ENCODE measurements around the gene FARP2. TPM values are rescaled to one million over a fixed set of nuclear protein-coding genes. Genes with fewer than 3 reads are reported as not detected.

Gene FARP2
- total RNA-seq, 1 experiment from 2014 or later, result 49.3 TPM

DNA sequence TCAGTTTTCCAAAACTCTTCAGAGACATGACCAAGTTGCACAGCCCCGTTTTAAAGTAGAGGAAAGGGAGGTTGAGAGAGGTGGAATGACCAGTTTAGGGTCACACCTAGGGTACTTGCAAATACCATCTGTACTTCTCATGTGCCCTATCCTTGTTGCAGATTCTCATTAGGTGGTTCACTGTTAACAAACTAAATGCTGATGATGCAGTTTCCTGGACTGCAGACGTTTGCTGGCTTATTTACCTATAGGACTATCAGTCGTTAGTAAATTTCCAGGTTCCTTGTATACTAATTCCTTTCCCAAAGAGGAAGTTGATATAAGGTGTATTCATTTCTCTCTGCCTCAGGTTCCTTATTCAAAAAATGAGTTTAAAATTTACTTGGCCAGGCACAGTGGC lies 1.4 kb downstream of the FARP2 start:
- ATAC-seq, result no peak
- BruUV-seq (replicated peaks), result no TSS peak
- DNase-seq (ENCODE audit: low read depth, low spot score), result no peak
- Histone ChIP-seq H3K36me3 (ENCODE audit: control insufficient read depth in 1 of 2, insufficient read depth in 2 of 2, low read length in 2 of 2) (peaks cover 0 to 11% of the 10 kb centered on the region in 2 experiments; a peak in 2 of 4 replicates), H3K9ac (ENCODE audit: low read length) (peak overlapping the region; percentile 85; the same call in 1 of the 2 replicates), H2AFZ (ENCODE audit: low read depth, low read length, poor library complexity, severe bottlenecking) (no peak overlapping the region), H3K9me3 (ENCODE audit: control insufficient read depth in 1 of 2, insufficient read depth in 1 of 2, low read depth in 1 of 2, low read length in 2 of 2) (no peaks in the 10 kb centered on the region), H4K20me1 (ENCODE audit: insufficient read depth) (no peaks in the 10 kb centered on the region; the same call in 1 of the 2 replicates), H3K79me2 (ENCODE audit: insufficient read depth, low read length) (peaks cover 53% of the 10 kb centered on the region), H3K4me3 (replicated peaks in 1 of 2; ENCODE audit: low read depth in 1 of 2, low read length in 2 of 2) (peak overlapping the region; percentile 87 to 89), H3K9me2 (ENCODE audit: insufficient read depth) (no peaks in the 10 kb centered on the region), H3K4me2 (ENCODE audit: low read length) (peak overlapping the region; percentile 94), H3K27me3 (ENCODE audit: insufficient read depth, low read length) (no peaks in the 10 kb centered on the region), H3K27ac (ENCODE audit: low read depth, low read length) (no peak overlapping the region), H3K4me1 (ENCODE audit: control insufficient read depth in 1 of 2, insufficient read depth in 2 of 2, low read length in 2 of 2) (peaks cover 17 to 22% of the 10 kb centered on the region in 2 experiments)
- CTCF ChIA-PET, result no interaction called here
- POLR2A ChIA-PET, result no interaction called here
- intact Hi-C loops (cut with micrococcal nuclease), result loop anchor here (5.0 kb wide), 5 partner anchors 150 to 525 kb away; partner anchors contain the start of genes ATG4B, BOK, ING5 and STK25
- RAD21 ChIA-PET (ENCODE audit: low non-redundant PET in 1 of 2, low total read pairs in 2 of 2, uncharacterized antibody in 2 of 2, unreplicated experiment in 2 of 2), result no interaction called here
- TF ChIP-seq SIN3A (IDR thresholded peaks at IDR 0.05; ENCODE audit: low read depth) (no peak), CEBPB (IDR thresholded peaks at IDR 0.05; ENCODE audit: low read depth) (no peak), TCF7L2 (IDR thresholded peaks at IDR 0.05; ENCODE audit: borderline replicate concordance, extremely low read depth, insufficient read depth, insufficient read length) (no peak), RAD21 (IDR thresholded peaks at IDR 0.05; ENCODE audit: low read depth) (no peak), REST (IDR thresholded peaks at IDR 0.05; ENCODE audit: low read depth) (no peak), POLR2AphosphoS5 (IDR thresholded peaks at IDR 0.05; ENCODE audit: low read depth, low read length) (no peak), CTCF (IDR thresholded peaks at IDR 0.05 in 2 of 3, conservative IDR thresholded peaks at IDR 0.05 in 1 of 3; ENCODE audit: borderline replicate concordance in 1 of 3, insufficient read depth in 1 of 3, low read depth in 2 of 3, low read length in 2 of 3) (no peak), EGR1 (IDR thresholded peaks at IDR 0.05; ENCODE audit: low read depth) (no peak), SP1 (IDR thresholded peaks at IDR 0.05; ENCODE audit: low read depth) (no peak), EZH2 (IDR thresholded peaks at IDR 0.05) (no peak), ZNF274 (IDR thresholded peaks at IDR 0.05; ENCODE audit: low read depth, low read length) (no peak), YY1 (IDR thresholded peaks at IDR 0.05; ENCODE audit: extremely low read depth, insufficient replicate concordance, low read depth, low read length) (no peak), ELF1 (IDR thresholded peaks at IDR 0.05; ENCODE audit: borderline replicate concordance, low read depth) (no peak), MAX (IDR thresholded peaks at IDR 0.05) (no peak), EZH2phosphoT487 (IDR thresholded peaks at IDR 0.05; ENCODE audit: borderline replicate concordance) (no peak)
- TF ChIP-seq, protein P1, sequence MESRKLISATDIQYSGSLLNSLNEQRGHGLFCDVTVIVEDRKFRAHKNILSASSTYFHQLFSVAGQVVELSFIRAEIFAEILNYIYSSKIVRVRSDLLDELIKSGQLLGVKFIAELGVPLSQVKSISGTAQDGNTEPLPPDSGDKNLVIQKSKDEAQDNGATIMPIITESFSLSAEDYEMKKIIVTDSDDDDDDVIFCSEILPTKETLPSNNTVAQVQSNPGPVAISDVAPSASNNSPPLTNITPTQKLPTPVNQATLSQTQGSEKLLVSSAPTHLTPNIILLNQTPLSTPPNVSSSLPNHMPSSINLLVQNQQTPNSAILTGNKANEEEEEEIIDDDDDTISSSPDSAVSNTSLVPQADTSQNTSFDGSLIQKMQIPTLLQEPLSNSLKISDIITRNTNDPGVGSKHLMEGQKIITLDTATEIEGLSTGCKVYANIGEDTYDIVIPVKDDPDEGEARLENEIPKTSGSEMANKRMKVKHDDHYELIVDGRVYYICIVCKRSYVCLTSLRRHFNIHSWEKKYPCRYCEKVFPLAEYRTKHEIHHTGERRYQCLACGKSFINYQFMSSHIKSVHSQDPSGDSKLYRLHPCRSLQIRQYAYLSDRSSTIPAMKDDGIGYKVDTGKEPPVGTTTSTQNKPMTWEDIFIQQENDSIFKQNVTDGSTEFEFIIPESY (IDR thresholded peaks at IDR 0.05; ENCODE audit: extremely low read depth, insufficient replicate concordance, low read length), result no peak
- TF ChIP-seq, protein P2, sequence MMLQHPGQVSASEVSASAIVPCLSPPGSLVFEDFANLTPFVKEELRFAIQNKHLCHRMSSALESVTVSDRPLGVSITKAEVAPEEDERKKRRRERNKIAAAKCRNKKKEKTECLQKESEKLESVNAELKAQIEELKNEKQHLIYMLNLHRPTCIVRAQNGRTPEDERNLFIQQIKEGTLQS (IDR thresholded peaks at IDR 0.05), result no peak

Measured in HCT116 (cell line).